HG03159 (cell line): ENCODE data around the gene CGB7.
"Not testable (repeated sequence)": the region's sequence is repeated elsewhere in the genome, so short reads cannot be mapped to it uniquely, and the experiment has no call there.

Experiments used
- ATAC-seq: cut with Tn5 transposase; IDR thresholded peaks from one replicate; pipeline ENCODE4 v1.9.1; 2021; ENCODE audit warnings: mild to moderate bottlenecking, moderate library complexity; ENCODE audit not compliant: unreplicated experiment

The CGB7 gene

DNA sequence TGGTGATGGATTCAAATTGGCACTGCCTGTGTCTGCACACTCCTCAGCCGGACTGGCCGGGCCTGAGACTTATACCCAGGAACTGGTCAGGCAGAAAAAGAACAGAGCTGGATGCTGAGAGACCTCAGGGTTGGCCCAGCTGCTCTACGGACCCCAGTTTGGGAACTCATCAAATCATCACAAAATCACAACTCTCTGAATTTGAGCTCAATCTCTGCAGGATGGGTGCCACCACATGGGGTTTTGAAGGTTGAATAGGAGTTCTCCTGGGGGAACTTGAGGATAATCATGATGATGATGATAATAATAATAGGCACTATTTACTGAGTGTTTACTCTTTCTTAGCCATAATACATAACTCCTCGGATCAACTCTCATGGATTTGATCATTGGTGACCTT is 14.9 kb downstream of the CGB7 start:
- ATAC-seq: not testable (repeated sequence)

DNA sequence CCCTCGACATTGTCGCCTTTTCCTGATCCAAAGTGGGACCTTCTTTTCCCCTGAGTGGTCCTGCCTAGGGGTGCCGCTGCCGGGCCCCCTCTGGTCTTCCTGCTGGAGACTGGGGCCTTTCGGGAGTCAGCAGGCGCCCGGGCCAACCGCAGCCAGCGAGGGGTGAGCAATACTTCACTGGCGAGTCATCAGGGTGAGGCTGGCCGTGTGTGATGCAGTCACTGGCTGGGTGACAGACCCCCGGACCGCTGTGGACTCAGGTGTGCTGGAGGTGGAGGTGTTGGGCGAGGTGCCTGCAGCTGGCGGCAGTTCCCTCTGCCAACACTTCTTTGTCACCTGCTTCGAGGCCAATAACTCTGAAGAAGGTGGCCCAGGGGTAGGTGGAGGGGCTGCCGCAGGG is 15.4 kb downstream of the CGB7 start:
- no peak for ATAC-seq

DNA sequence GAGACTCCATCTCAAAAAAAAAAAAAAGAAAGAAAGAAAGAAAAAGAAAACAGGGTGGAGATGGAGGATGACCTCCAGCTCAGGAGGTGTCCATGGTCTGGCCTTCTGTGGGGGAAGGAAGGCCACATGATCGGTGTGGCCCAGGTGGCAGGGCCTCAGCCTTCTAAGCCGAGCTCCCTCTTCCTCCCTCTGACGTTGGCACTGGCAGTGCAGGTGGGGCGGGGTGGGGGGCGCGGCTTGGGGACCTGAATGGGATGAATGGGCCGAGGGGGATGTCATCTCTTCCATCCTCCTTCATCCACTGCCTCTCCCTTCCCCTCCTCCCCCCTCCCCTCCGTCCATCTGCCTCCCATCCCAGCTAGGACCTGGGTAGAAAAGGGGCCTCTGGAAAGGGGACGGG is 17.8 kb downstream of the CGB7 start:
- not testable (repeated sequence) for ATAC-seq

DNA sequence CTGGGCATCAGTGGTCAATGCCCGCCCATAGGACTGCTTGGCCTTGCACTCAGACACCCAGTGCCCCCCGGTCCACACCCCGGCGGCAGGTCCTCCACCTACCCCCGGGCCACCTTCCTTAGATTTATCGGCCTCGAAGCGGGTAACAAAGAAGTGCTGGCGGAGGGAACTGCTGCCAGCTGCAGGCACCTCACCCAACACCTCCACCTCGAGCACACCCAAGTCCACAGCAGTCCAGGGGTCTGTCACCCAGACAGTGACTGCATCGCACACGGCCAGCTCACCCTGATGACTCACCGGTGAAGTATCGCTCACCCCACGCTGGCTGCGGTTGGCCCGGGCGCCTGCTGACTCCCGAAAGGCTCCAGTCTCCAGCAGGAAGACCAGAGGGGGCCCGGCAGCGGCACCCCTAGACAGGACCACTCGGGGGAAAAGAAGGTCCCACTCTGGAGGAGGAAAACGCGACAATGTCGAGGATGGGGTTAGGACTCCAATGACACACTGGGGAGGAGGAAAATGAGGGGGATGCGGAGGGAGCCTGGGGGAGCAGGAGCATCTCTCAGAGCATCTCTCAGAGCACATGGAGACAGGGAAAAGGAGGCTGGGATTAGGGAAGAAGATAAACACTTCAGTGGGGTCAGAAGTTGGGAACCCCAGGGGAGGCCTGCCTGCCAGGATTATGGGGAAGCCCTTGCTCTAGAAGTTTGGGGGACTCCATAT is 18.8 kb downstream of the CGB7 start:
- not testable (repeated sequence) for ATAC-seq

DNA sequence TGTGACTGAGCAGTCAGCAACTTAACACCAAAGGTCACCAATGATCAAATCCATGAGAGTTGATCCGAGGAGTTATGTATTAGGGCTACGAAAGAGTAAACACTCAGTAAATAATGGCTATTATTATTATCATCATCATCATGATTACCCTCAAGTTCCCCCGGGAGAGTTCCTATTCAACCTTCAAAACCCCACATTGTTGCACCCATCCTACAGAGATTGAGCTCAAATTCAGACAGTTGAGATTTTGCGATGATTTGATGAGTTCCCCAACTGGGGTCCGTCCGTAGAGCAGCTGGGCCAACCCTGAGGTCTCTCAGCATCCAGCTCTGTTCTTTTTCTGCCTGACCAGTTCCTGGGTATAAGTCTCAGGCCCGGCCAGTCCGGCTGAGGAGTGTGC is 19.4 kb downstream of the CGB7 start:
- not testable (repeated sequence) for ATAC-seq

DNA sequence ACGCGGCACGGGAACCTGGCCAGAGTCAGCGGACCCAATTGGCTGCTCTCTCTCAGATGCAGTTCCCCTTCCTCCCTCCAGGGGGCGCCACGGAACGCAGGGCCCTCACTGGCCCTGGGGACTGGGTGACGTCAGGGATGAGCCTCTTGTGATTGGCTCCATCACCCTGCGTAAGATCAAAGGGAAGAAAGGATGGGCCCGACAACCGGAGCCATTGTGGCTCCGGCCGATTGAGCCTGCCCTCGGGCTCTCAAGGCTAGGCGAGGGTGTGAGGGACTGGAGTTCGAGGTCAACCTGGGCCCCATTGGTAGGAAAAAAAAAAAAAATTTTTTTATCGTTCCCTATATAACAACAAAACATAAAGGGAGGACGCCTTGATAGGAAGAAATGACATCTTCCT is 20.7 kb downstream of the CGB7 start, which contains the start of gene CGB1:
Gene CGB1 (minus strand): TSS at position 81 of the 400 bp plus-strand sequence. CDS start 184 bp downstream, outside the sequence.
- ATAC-seq: not testable (repeated sequence)

DNA sequence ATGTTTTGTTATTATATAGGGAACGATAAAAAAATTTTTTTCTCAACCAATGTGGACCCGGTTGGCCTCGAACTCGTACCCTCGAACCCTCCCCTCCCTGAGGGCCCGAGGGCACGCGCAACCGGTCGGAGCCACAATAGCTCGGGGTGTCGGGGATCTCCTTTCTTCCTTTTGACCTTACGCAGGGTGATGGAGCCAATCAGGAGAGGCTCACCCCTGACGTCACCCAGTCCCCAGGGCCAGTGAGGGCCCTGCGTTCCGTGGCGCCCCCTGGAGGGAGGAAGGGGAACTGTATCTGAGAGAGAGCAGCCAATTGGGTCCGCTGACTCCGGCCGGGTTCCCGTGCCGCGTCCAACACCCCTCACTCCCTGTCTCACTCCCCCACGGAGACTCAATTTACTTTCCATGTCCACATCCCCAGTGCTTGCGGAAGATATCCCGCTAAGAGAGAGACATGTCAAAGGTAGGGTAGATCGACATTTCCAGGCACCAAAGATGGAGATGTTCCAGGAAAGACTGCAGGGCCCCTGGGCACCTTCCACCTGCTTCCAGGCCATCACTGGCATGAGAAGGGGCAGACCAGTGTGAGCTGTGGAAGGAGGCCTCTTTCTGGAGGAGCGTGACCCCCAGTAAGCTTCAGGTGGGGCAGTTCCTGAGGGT is 25.8 kb downstream of the CGB7 start, which contains the start of gene CGB2:
Gene CGB2 (plus strand): TSS at position 249 of the 660 bp plus-strand sequence. CDS start 206 bp downstream, at position 455.
- ATAC-seq: not testable (repeated sequence)

DNA sequence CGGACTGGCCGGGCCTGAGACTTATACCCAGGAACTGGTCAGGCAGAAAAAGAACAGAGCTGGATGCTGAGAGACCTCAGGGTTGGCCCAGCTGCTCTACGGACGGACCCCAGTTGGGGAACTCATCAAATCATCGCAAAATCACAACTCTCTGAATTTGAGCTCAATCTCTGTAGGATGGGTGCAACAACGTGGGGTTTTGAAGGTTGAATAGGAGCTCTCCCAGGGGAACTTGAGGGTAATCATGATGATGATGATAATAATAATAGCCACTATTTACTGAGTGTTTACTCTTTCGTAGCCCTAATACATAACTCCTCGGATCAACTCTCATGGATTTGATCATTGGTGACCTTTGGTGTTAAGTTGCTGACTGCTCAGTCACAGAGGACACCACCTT is 27.2 kb downstream of the CGB7 start:
- not testable (repeated sequence) for ATAC-seq

DNA sequence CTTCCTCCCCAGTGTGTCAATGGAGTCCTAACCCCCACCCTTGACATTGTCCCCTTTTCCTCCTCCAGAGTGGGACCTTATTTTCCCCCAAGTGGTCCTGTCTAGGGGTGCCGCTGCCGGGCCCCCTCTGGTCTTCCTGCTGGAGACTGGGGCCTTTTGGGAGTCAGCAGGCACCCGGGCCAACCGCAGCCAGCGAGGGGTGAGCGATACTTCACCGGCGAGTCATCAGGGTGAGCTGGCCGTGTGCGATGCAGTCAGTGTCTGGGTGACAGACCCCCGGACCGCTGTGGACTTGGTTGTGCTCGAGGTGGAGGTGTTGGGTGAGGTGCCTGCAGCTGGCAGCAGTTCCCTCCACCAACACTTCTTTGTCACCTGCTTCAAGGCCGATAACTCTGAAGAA is 27.8 kb downstream of the CGB7 start:
- ATAC-seq: not testable (repeated sequence)

DNA sequence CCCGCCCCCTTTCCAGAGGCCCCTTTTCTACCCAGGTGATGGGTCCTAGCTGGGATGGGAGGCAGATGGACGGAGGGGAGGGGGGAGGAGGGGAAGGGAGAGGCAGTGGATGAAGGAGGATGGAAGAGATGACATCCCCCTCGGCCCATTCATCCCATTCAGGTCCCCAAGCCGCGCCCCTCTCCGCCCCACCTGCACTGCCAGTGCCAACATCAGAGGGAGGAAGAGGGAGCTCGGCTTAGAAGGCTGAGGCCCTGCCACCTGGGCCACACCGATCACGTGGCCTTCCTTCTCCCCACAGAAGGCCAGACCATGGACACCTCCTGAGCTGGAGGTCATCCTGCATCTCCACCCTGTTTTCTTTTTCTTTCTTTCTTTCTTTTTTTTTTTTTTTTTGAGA is 28.9 kb downstream of the CGB7 start:
- not testable (repeated sequence) for ATAC-seq

DNA sequence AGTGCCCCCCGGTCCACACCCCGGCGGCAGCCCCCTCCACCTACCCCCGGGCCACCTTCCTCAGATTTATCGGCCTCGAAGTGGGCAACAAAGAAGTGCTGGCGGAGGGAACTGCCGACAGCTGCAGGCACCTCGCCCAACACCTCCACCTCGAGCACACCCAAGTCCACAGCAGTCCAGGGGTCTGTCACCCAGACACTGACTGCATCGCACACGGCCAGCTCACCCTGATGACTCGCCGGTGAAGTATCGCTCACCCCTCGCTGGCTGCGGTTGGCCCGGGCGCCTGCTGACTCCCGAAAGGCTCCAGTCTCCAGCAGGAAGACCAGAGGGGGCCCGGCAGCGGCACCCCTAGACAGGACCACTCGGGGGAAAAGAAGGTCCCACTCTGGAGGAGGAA is 31.9 kb downstream of the CGB7 start:
- ATAC-seq: not testable (repeated sequence)

DNA sequence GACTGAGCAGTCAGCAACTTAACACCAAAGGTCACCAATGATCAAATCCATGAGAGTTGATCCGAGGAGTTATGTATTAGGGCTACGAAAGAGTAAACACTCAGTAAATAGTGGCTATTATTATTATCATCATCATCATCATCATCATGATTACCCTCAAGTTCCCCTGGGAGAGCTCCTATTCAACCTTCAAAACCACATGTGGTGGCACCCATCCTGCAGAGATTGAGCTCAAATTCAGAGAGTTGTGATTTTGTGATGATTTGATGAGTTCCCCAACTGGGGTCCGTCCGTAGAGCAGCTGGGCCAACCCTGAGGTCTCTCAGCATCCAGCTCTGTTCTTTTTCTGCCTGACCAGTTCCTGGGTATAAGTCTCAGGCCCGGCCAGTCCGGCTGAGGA is 32.5 kb downstream of the CGB7 start:
- ATAC-seq: not testable (repeated sequence)

DNA sequence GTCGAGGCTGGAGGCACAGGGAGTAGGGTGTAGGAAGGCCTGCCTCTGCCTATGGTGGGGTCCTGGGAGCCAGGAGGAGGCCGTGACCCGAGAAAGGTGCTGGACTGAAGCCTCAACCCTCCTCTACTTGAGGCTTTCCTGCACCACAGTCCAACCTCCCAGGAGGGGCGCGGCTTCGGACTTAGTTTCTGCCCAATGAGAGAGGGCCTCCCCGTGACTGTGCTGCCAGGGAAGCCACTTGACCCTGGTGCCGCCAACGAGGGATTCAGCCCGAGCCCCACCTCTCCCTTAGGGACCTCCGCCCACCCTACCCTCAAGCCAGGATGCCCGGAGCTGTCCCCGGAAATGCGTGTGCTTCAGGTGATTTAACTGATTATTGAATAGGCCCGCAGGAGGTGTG is 33.3 kb downstream of the CGB7 start, which contains the start of gene CGB3:
Gene CGB3 (minus strand): TSS at position 101 of the 400 bp plus-strand sequence. CDS start 362 bp downstream, outside the sequence.
- not testable (repeated sequence) for ATAC-seq

DNA sequence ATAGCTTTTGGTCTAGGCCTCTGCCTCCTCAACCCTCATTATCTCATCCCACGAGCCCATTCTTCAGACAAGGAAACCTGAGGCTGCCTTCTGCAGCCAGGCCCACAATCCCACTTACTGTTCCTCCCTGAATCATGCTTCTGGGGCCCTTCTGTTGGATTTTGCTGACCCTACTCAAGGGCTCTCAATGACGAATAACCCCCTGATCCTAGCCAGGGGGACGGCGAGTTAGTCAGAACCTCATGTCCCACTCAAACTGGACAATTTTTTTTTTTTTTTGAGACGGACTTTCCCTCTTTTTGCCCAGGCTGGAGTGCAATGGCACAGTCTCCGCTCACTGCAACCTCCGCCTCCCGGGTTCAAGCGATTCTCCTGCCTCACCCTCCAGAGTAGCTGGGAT is 35.4 kb downstream of the CGB7 start:
- ATAC-seq: no peak

DNA sequence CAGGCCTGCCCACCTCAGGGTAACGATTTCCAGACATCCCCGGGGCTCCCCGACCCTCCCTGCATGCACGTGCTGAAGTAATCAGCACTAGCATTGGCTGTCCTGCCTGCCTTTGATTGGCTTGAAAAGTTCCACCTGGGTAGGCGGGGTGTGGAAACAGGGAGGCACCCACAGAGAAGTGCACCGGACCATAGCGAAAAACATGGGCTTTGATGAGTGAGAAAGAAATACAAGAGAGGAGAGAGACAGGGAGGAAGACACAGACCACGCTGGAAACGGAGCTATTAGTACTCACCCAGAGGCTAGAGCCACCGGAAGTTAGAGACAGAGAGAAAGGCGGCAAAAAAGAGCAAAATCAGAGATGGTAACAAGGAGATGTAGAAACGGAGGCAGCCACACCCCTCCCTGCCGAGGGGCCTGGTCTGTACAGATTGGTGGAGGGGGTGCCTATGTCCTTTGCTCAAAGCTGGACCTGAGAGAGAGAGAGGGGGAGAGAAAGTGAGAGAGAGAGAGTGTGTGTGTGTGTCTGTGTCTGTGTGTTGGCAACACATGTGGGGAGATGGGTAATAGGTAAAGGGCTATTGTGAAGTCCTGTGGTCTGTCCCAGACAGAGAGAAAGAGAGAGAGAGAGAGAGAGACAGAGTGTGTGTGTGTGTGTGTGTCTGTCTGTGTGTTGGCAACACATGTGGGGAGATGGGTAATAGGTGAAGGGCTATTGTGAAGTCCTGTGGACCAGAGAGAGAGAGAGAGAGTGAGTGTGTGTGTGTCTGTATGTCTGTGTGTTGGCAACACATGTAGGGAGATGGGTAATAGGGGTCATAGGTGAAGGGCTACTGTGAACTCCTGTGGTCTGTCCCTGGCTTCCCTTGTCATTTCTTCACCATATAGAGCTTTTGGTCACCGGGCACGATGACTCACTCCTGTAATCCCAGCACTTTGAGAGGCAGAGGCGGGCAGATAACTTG is 36.3 kb downstream of the CGB7 start:
- ATAC-seq: no peak

DNA sequence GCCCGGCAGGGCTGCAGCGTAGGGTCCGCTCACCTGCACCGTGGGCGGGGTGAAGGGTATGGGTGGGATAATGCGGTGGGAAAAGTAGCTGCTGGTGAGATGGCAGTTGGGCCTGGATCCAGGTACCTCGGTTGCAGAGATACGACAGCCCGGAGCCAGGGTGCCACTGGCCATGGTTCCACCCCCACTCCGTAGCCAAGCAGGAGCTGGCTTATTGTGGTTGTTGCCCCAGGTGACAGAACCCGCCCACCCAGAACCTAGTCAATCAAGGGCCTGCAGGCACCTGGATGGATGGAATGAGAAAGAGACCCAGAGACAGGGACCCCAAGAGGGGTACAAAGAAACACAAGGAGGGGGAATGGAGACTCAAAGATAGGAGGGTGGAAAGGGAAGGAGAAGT is 37.2 kb downstream of the CGB7 start:
- no peak for ATAC-seq

DNA sequence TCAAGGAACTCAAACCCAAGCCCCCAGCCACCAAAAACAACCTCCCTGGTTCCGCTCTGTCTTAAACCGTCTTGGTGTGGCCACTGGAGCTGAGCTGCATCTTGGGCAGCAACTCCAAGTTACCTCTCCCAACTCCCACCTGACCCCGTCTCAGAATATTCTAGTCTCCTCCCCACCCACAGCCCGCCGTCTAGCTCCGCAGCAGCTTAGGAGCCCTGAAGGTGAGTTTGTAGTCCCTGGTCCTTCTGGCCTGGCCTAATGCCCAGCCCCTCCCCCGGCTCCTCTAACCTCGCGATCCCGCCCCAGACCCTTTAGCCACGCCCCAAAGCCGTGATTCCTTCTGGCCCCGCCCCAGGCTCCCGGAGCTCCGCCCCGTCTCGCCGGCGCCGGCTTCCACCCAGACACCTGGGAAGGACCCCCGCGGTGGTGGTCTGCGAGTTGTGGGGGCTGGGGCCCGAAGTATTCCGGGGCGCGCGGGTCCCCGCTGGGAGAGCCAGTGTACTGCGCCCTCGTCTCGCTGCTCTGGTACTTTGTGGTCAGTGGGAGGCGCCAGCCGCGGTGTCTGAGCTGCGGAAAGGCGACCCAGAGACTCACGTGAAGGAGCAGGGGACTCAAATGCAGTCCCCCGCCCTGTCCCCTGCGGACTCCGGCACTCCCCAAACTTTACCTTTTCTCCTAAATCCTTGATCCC is 38.2 kb downstream of the CGB7 start:
- ATAC-seq: no peak

DNA sequence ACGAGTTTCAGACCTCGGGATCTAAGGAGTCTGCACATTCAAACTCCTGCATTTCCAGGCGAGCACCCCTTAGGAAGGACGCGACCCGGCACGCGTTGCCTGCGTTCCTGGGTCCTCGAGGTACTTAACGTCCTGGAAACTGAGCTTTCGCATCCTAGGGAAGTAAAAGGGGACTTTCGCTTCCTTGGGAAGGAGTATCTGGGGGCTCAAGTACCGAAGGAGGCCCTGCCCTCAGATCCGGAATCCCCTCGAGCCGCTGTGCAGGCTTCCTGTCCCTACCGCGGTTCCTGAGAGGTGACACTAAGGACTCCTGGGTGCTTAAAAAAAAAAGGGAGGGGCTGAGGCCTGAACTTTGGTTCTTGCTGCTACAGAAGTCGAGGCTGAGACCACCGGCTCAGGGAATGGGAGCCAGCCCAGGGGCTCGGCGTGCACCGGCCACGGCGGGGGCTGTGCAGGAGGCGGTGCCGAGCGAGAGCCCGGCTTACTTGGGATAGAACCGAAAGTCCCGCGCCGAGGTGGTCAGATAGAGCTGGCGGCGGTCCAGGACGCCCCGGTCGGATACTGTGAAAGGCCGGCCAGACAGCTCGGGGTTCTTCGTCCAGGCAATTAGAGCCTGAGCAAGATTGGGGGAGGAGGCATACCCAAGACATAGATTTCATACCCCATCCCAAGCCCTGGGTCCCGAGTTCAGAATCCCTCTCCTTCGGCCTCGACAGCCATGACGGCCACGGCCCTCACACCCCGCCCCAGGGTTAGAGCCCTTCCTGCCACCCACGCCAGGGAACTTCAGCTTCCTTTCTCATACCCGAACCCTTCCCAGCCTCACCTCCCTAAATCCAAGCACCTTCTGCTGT is 38.9 kb downstream of the CGB7 start:
- not testable (repeated sequence) for ATAC-seq

DNA sequence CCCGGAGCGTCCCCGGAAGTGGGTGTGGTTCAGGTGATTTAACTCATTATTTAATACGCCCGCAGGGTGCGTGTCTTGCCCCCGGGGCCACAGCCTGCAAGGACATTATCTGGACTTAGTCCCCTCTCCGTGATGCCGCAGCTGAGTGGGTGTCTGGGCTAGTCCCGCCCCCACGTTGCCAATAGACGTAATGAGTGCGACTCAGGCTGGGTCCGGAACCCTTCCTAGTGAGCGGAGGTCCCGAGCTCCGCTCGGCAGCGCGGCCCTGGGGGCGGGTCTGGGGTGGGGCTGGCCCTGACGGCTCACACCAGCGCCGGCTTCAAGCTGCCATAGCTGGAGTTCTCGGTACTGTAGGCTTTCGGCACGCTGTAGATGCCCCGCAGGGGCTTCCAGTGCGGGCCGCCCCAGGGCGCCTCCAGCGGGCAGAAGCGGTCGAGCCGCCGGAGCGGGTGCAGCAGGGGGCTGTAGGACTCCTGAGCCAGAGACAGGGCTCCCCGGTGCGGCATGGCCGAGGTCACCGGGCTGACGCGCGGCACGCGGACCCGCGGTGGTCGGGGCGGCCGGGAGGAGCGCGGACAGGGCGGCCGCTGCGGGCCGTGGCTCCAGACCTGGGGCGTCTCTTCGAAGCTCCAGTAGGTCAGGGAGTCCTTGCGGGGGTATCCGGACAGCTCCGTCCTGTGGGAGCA is 39.7 kb downstream of the CGB7 start:
- no peak for ATAC-seq
